ENCODE results near the gene CYP24A1. TPM values are rescaled to one million over a fixed set of nuclear protein-coding genes. Genes with fewer than 3 reads are reported as not detected.
A peak's percentile ranks its signal among the peaks of the same experiment; 100 is the strongest.

Gene CYP24A1
- total and polyA plus RNA-seq, 2 of the 13 experiments (the other 11 are each of a cell fraction or from before 2014, with no cell fraction given): 9.4 to 32.7 TPM

DNA sequence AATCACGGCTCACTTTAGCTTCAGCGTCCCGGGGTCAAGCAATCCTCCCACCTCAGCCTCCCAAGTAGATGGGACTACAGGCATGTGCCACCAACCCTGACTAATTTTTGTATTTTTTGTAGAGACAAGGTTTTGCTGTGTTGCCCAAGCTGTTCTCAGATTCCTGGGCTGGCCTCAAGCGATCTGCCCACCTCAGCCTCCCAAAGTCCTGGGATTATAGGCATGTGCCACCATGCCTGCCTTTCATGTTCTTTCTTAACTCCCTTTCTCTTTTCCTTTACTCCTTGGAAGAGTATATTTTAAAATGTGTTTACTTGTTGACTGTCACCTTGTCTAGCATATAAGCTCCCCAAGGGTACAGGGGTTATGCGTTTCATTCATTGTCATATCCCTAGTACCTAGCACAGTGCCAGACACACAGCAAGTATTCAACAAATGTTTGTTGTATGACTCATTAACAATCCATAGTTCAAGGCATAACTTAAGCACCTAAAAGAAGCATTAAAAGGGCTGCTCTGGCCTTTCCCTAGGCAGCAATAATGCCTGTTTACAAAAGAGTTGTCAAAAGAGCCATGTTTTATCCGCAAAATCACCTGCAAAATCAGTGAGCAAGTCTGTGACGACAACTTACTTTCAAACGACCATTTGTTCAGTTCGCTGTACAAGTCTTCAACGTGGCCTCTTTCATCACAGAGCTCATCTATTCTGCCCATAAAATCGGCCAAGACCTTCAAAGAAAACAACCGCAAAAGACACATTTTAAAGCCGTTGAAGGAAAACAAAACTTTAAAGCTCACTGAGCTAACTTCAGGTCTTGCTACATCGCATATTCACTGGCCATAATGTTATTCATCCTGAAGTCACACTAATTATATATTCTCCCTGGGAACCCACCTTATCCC is 4.6 kb downstream of the CYP24A1 start (continued):
- TF ChIP-seq FOXA1 (IDR thresholded peaks at IDR 0.05): no peak
- TF ChIP-seq FOXA1 (CRISPR knock-in tag; IDR thresholded peaks at IDR 0.05): peak; percentile 54
- TF ChIP-seq, protein P1, sequence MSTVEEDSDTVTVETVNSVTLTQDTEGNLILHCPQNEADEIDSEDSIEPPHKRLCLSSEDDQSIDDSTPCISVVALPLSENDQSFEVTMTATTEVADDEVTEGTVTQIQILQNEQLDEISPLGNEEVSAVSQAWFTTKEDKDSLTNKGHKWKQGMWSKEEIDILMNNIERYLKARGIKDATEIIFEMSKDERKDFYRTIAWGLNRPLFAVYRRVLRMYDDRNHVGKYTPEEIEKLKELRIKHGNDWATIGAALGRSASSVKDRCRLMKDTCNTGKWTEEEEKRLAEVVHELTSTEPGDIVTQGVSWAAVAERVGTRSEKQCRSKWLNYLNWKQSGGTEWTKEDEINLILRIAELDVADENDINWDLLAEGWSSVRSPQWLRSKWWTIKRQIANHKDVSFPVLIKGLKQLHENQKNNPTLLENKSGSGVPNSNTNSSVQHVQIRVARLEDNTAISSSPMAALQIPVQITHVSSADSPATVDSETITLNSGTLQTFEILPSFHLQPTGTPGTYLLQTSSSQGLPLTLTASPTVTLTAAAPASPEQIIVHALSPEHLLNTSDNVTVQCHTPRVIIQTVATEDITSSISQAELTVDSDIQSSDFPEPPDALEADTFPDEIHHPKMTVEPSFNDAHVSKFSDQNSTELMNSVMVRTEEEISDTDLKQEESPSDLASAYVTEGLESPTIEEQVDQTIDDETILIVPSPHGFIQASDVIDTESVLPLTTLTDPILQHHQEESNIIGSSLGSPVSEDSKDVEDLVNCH (CRISPR knock-in tag; IDR thresholded peaks at IDR 0.05): no peak
- TF ChIP-seq DNMT1 (CRISPR knock-in tag; IDR thresholded peaks at IDR 0.05): no peak
- TF ChIP-seq PAX8 (CRISPR knock-in tag; IDR thresholded peaks at IDR 0.05; ENCODE audit: borderline replicate concordance): no peak
- TF ChIP-seq, protein P2, sequence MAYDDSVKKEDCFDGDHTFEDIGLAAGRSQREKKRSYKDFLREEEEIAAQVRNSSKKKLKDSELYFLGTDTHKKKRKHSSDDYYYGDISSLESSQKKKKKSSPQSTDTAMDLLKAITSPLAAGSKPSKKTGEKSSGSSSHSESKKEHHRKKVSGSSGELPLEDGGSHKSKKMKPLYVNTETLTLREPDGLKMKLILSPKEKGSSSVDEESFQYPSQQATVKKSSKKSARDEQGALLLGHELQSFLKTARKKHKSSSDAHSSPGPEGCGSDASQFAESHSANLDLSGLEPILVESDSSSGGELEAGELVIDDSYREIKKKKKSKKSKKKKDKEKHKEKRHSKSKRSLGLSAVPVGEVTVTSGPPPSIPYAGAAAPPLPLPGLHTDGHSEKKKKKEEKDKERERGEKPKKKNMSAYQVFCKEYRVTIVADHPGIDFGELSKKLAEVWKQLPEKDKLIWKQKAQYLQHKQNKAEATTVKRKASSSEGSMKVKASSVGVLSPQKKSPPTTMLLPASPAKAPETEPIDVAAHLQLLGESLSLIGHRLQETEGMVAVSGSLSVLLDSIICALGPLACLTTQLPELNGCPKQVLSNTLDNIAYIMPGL (CRISPR knock-in tag; IDR thresholded peaks at IDR 0.05; ENCODE audit: borderline replicate concordance in 1 of 2, low read depth in 1 of 2): no peak
- TF ChIP-seq ZNF563 (CRISPR knock-in tag; IDR thresholded peaks at IDR 0.05): no peak
- TF ChIP-seq, protein P3, sequence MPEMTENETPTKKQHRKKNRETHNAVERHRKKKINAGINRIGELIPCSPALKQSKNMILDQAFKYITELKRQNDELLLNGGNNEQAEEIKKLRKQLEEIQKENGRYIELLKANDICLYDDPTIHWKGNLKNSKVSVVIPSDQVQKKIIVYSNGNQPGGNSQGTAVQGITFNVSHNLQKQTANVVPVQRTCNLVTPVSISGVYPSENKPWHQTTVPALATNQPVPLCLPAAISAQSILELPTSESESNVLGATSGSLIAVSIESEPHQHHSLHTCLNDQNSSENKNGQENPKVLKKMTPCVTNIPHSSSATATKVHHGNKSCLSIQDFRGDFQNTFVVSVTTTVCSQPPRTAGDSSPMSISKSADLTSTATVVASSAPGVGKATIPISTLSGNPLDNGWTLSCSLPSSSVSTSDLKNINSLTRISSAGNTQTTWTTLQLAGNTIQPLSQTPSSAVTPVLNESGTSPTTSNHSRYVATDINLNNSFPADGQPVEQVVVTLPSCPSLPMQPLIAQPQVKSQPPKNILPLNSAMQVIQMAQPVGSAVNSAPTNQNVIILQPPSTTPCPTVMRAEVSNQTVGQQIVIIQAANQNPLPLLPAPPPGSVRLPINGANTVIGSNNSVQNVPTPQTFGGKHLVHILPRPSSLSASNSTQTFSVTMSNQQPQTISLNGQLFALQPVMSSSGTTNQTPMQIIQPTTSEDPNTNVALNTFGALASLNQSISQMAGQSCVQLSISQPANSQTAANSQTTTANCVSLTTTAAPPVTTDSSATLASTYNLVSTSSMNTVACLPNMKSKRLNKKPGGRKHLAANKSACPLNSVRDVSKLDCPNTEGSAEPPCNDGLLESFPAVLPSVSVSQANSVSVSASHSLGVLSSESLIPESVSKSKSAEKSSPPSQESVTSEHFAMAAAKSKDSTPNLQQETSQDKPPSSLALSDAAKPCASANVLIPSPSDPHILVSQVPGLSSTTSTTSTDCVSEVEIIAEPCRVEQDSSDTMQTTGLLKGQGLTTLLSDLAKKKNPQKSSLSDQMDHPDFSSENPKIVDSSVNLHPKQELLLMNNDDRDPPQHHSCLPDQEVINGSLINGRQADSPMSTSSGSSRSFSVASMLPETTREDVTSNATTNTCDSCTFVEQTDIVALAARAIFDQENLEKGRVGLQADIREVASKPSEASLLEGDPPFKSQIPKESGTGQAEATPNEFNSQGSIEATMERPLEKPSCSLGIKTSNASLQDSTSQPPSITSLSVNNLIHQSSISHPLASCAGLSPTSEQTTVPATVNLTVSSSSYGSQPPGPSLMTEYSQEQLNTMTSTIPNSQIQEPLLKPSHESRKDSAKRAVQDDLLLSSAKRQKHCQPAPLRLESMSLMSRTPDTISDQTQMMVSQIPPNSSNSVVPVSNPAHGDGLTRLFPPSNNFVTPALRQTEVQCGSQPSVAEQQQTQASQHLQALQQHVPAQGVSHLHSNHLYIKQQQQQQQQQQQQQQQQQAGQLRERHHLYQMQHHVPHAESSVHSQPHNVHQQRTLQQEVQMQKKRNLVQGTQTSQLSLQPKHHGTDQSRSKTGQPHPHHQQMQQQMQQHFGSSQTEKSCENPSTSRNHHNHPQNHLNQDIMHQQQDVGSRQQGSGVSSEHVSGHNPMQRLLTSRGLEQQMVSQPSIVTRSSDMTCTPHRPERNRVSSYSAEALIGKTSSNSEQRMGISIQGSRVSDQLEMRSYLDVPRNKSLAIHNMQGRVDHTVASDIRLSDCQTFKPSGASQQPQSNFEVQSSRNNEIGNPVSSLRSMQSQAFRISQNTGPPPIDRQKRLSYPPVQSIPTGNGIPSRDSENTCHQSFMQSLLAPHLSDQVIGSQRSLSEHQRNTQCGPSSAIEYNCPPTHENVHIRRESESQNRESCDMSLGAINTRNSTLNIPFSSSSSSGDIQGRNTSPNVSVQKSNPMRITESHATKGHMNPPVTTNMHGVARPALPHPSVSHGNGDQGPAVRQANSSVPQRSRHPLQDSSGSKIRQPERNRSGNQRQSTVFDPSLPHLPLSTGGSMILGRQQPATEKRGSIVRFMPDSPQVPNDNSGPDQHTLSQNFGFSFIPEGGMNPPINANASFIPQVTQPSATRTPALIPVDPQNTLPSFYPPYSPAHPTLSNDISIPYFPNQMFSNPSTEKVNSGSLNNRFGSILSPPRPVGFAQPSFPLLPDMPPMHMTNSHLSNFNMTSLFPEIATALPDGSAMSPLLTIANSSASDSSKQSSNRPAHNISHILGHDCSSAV (CRISPR knock-in tag; IDR thresholded peaks at IDR 0.05; ENCODE audit: borderline replicate concordance): no peak
- TF ChIP-seq CENPX (CRISPR knock-in tag; IDR thresholded peaks at IDR 0.05): no peak
- no peak for TF ChIP-seq DR1 (CRISPR knock-in tag; IDR thresholded peaks at IDR 0.05)
- TF ChIP-seq JUNB (CRISPR knock-in tag; IDR thresholded peaks at IDR 0.05; ENCODE audit: borderline replicate concordance): peak; percentile 56; the same call in 1 of the 2 replicates
- TF ChIP-seq SYNCRIP (IDR thresholded peaks at IDR 0.05; ENCODE audit: insufficient read depth, low read depth, low read length): no peak
- TF ChIP-seq SSRP1 (CRISPR knock-in tag; IDR thresholded peaks at IDR 0.05): no peak
- TF ChIP-seq, protein P4, sequence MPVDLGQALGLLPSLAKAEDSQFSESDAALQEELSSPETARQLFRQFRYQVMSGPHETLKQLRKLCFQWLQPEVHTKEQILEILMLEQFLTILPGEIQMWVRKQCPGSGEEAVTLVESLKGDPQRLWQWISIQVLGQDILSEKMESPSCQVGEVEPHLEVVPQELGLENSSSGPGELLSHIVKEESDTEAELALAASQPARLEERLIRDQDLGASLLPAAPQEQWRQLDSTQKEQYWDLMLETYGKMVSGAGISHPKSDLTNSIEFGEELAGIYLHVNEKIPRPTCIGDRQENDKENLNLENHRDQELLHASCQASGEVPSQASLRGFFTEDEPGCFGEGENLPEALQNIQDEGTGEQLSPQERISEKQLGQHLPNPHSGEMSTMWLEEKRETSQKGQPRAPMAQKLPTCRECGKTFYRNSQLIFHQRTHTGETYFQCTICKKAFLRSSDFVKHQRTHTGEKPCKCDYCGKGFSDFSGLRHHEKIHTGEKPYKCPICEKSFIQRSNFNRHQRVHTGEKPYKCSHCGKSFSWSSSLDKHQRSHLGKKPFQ (CRISPR knock-in tag; IDR thresholded peaks at IDR 0.05; ENCODE audit: insufficient replicate concordance): no peak
